GM23338 (cell line): ENCODE results near the gene PRRX1. TPM values are rescaled to one million over a fixed set of nuclear protein-coding genes. Genes with fewer than 3 reads are reported as not detected.

Experiments used
- ATAC-seq: fragments of 200-7000 bp; cut with Tn5 transposase; 3 replicates; pipeline ENCODE4 v1.9.1; 2020
- DNase-seq: peaks from one replicate; pipeline ENCODE4 v3.0.0-alpha.2; 2015; ENCODE audit warnings: low spot score
- H2AFZ ChIP-seq: fragments of 200-600 bp; sonication (generic); 2 replicates; pipeline ENCODE4 v1.8.0; 2016; ENCODE audit warnings: antibody characterized with exemption, mild to moderate bottlenecking, moderate library complexity
- H3F3A ChIP-seq: fragments of 200-600 bp; sonication (generic); replicated peaks from 2 replicates; pipeline ENCODE4 v1.8.0; 2017; ENCODE audit warnings: antibody characterized with exemption, mixed run types, low read depth
- H3K27ac ChIP-seq: fragments of 200-600 bp; sonication (generic); 2 replicates; pipeline ENCODE4 v1.6.1; 2016; ENCODE audit warnings: low read depth
- H3K27me3 ChIP-seq: fragments of 200-600 bp; sonication (generic); 2 replicates; pipeline ENCODE4 v1.8.0; 2016; ENCODE audit warnings: mild to moderate bottlenecking, mixed run types, moderate library complexity; ENCODE audit not compliant: insufficient read depth
- H3K36me3 ChIP-seq: fragments of 200-600 bp; sonication (generic); 2 replicates; pipeline ENCODE4 v1.8.0; 2016; ENCODE audit warnings: mild to moderate bottlenecking; ENCODE audit not compliant: insufficient read depth
- H3K4me1 ChIP-seq: fragments of 200-600 bp; sonication (generic); 2 replicates; pipeline ENCODE4 v1.8.0; 2016; ENCODE audit warnings: mild to moderate bottlenecking, moderate library complexity; ENCODE audit not compliant: insufficient read depth
- H3K4me2 ChIP-seq: fragments of 200-600 bp; sonication (generic); 2 replicates; pipeline ENCODE4 v1.7.1; 2017; ENCODE audit warnings: mixed run types
- H3K4me3 ChIP-seq: fragments of 200-600 bp; sonication (generic); 2 replicates; pipeline ENCODE4 v1.6.1; 2016; ENCODE audit warnings: mixed run types
- H3K79me2 ChIP-seq: fragments of 200-600 bp; sonication (generic); replicated peaks from 2 replicates; pipeline ENCODE4 v1.8.0; 2017; ENCODE audit warnings: mild to moderate bottlenecking; ENCODE audit not compliant: insufficient read depth
- H3K9me2 ChIP-seq: fragments of 200-600 bp; sonication (generic); 2 replicates; pipeline ENCODE4 v1.8.0; 2017; ENCODE audit not compliant: insufficient read depth
- H4K20me1 ChIP-seq: fragments of 200-600 bp; sonication (generic); replicated peaks from 2 replicates; pipeline ENCODE4 v1.8.0; 2017; ENCODE audit warnings: mild to moderate bottlenecking; ENCODE audit not compliant: insufficient read depth
- H3K27ac Mint-ChIP-seq: 2 replicates; pipeline ENCODE4 v1.8.0; 2020; ENCODE audit warnings: inconsistent platforms, mild to moderate bottlenecking, moderate library complexity, mixed read lengths
- H3K27me3 Mint-ChIP-seq: 3 replicates; pipeline ENCODE4 v1.8.0; 2022; ENCODE audit warnings: low read depth, mild to moderate bottlenecking, moderate library complexity, mixed read lengths, inconsistent platforms; ENCODE audit not compliant: insufficient read depth, poor library complexity
- H3K36me3 Mint-ChIP-seq: 3 replicates; pipeline ENCODE4 v1.8.0; 2021; ENCODE audit warnings: low read depth, mild to moderate bottlenecking, inconsistent platforms, moderate library complexity, mixed read lengths
- H3K4me1 Mint-ChIP-seq: 3 replicates; pipeline ENCODE4 v1.8.0; 2020; ENCODE audit warnings: mild to moderate bottlenecking, inconsistent platforms, mixed read lengths
- H3K4me3 Mint-ChIP-seq: 3 replicates; pipeline ENCODE4 v1.8.0; 2021; ENCODE audit warnings: moderate library complexity, mild to moderate bottlenecking, inconsistent platforms, mixed read lengths
- H3K9me3 Mint-ChIP-seq: 3 replicates; pipeline ENCODE4 v1.8.0; 2020; ENCODE audit warnings: moderate library complexity, mild to moderate bottlenecking, inconsistent platforms, mixed read lengths
- CREB1 ChIP-seq: fragments of 250-450 bp; sonication (Bioruptor Pico); IDR thresholded peaks from 2 replicates; pipeline ENCODE4 v1.5.0; 2020; ENCODE audit warnings: low read depth, mild to moderate bottlenecking, moderate library complexity
- CTCF ChIP-seq, 2 experiments: fragments of 200-600 bp in 1 of 2; sonication (generic) in 1 of 2; conservative IDR thresholded peaks; 2 replicates each; pipeline versions ENCODE4 v1.5.1 to v1.6.1; 2016 to 2017; ENCODE audit warnings: antibody characterized with exemption in 2 of 2, low read depth in 2 of 2, mild to moderate bottlenecking in 2 of 2, moderate library complexity in 1 of 2
- ETS1 ChIP-seq: IDR thresholded peaks from 2 replicates; pipeline ENCODE4 v1.6.1; 2016; ENCODE audit warnings: antibody characterized with exemption
- EZH2 ChIP-seq: fragments of 200-600 bp; sonication (generic); IDR thresholded peaks from one replicate; pipeline ENCODE4 v1.8.0; 2017; ENCODE audit warnings: antibody characterized with exemption, mild to moderate bottlenecking, low read depth; ENCODE audit not compliant: unreplicated experiment
- EZH2phosphoT487 ChIP-seq: fragments of 200-600 bp; sonication (generic); IDR thresholded peaks from one replicate; pipeline ENCODE4 v1.8.1; 2018; ENCODE audit warnings: antibody characterized with exemption; ENCODE audit not compliant: unreplicated experiment
- JUNB ChIP-seq: IDR thresholded peaks from one replicate; pipeline ENCODE4 v1.6.1; 2016; ENCODE audit warnings: antibody characterized with exemption; ENCODE audit not compliant: unreplicated experiment
- NANOG ChIP-seq: IDR thresholded peaks from 2 replicates; pipeline ENCODE4 v1.6.1; 2016; ENCODE audit warnings: antibody characterized with exemption, borderline replicate concordance
- POLR2AphosphoS5 ChIP-seq: IDR thresholded peaks from 2 replicates; pipeline ENCODE4 v1.6.1; 2016; ENCODE audit warnings: antibody characterized with exemption, low read depth
- REST ChIP-seq: IDR thresholded peaks from one replicate; pipeline ENCODE4 v1.6.1; 2018; ENCODE audit warnings: antibody characterized with exemption; ENCODE audit not compliant: unreplicated experiment
- STAT1 ChIP-seq: IDR thresholded peaks from one replicate; pipeline ENCODE4 v1.6.1; 2016; ENCODE audit warnings: antibody characterized with exemption; ENCODE audit not compliant: unreplicated experiment
- ZNF114 ChIP-seq: fragments of 250-450 bp; sonication (Bioruptor Pico); IDR thresholded peaks from 2 replicates; pipeline ENCODE4 v1.5.0; 2020; ENCODE audit warnings: mild to moderate bottlenecking, moderate library complexity
- ZNF331 ChIP-seq: fragments of 250-450 bp; sonication (Bioruptor Pico); IDR thresholded peaks from 2 replicates; pipeline ENCODE4 v1.5.0; 2020; ENCODE audit warnings: low read depth, mild to moderate bottlenecking, moderate library complexity
- polyA plus RNA-seq: library from polyadenylated mRNA; unstranded; fragments of >200 nt; fragmentation: Nextera tagmentation; extraction: Ambion mirVana; gene quantifications from 2 replicates; pipeline ENCODE4 v1.2.1, GENCODE V29; 2016
- total RNA-seq: library from RNA; depleted of rRNA; stranded (reverse); fragments of >200 nt; shearing (Covaris generic); gene quantifications from 2 replicates; pipeline ENCODE4 v1.2.3, GENCODE V29; 2014
- TF ChIP-seq, protein P1 (sequence below): fragments of 250-450 bp; sonication (Bioruptor Pico); IDR thresholded peaks from 2 replicates; pipeline ENCODE4 v1.5.0; 2020; ENCODE audit warnings: mild to moderate bottlenecking, moderate library complexity

PRRX1 gene
- total and polyA plus RNA-seq, 2 experiments from 2014 or later = 0.58 TPM; not detected in 1

DNA sequence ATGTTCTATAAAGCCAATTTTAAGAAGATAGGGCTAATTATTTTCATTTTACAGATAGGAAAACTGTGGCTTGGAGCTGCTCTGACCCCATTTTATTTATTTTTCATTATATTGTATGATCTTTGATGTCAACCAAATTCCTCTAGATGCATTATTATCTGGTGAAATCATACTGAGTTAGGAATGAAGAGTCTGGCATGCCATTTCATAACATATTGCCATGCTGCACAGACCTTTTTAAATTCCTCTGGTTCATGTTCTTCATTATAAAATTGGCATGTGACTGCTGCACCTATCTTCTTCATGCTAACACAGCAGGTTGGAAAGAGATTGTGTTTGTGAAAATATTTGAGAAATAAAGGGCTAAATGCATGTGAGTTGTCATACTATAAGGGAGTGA is 12.7 kb downstream of the PRRX1 start:
- no peak for DNase-seq
- no peak overlapping the region for H2AFZ ChIP-seq
- Mint-ChIP-seq H3K9me3 (no peaks in the 10 kb centered on the region), H3K27me3 (peaks cover 2% of the 10 kb centered on the region), H3K4me3 (no peak overlapping the region), H3K27ac (no peak overlapping the region), H3K4me1 (peaks cover 3% of the 10 kb centered on the region; the same call in 2 of the 3 replicates), H3K36me3 (no peaks in the 10 kb centered on the region)
- TF ChIP-seq ETS1 (no peak), CREB1 (CRISPR knock-in tag) (no peak), EZH2 (no peak), STAT1 (no peak), POLR2AphosphoS5 (no peak), ZNF114 (CRISPR knock-in tag) (no peak), NANOG (no peak), ZNF331 (CRISPR knock-in tag) (no peak), CTCF (conservative IDR thresholded peaks at IDR 0.05; ENCODE audit: low read depth in 2 of 2) (no peak), EZH2phosphoT487 (no peak), REST (no peak), JUNB (no peak)
- TF ChIP-seq, protein P1, sequence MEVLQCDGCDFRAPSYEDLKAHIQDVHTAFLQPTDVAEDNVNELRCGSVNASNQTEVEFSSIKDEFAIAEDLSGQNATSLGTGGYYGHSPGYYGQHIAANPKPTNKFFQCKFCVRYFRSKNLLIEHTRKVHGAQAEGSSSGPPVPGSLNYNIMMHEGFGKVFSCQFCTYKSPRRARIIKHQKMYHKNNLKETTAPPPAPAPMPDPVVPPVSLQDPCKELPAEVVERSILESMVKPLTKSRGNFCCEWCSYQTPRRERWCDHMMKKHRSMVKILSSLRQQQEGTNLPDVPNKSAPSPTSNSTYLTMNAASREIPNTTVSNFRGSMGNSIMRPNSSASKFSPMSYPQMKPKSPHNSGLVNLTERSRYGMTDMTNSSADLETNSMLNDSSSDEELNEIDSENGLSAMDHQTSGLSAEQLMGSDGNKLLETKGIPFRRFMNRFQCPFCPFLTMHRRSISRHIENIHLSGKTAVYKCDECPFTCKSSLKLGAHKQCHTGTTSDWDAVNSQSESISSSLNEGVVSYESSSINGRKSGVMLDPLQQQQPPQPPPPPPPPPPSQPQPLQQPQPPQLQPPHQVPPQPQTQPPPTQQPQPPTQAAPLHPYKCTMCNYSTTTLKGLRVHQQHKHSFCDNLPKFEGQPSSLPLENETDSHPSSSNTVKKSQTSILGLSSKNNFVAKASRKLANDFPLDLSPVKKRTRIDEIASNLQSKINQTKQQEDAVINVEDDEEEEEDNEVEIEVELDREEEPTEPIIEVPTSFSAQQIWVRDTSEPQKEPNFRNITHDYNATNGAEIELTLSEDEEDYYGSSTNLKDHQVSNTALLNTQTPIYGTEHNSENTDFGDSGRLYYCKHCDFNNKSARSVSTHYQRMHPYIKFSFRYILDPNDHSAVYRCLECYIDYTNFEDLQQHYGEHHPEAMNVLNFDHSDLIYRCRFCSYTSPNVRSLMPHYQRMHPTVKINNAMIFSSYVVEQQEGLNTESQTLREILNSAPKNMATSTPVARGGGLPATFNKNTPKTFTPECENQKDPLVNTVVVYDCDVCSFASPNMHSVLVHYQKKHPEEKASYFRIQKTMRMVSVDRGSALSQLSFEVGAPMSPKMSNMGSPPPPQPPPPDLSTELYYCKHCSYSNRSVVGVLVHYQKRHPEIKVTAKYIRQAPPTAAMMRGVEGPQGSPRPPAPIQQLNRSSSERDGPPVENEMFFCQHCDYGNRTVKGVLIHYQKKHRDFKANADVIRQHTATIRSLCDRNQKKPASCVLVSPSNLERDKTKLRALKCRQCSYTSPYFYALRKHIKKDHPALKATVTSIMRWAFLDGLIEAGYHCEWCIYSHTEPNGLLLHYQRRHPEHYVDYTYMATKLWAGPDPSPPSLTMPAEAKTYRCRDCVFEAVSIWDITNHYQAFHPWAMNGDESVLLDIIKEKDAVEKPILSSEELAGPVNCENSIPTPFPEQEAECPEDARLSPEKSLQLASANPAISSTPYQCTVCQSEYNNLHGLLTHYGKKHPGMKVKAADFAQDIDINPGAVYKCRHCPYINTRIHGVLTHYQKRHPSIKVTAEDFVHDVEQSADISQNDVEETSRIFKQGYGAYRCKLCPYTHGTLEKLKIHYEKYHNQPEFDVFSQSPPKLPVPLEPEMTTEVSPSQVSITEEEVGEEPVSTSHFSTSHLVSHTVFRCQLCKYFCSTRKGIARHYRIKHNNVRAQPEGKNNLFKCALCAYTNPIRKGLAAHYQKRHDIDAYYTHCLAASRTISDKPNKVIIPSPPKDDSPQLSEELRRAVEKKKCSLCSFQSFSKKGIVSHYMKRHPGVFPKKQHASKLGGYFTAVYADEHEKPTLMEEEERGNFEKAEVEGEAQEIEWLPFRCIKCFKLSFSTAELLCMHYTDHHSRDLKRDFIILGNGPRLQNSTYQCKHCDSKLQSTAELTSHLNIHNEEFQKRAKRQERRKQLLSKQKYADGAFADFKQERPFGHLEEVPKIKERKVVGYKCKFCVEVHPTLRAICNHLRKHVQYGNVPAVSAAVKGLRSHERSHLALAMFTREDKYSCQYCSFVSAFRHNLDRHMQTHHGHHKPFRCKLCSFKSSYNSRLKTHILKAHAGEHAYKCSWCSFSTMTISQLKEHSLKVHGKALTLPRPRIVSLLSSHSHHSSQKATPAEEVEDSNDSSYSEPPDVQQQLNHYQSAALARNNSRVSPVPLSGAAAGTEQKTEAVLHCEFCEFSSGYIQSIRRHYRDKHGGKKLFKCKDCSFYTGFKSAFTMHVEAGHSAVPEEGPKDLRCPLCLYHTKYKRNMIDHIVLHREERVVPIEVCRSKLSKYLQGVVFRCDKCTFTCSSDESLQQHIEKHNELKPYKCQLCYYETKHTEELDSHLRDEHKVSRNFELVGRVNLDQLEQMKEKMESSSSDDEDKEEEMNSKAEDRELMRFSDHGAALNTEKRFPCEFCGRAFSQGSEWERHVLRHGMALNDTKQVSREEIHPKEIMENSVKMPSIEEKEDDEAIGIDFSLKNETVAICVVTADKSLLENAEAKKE (CRISPR knock-in tag) = no peak
- H3K4me2 ChIP-seq = no peak overlapping the region
- peaks cover 15% of the 10 kb centered on the region for H3K27me3 ChIP-seq
- no peaks in the 10 kb centered on the region for H3K79me2 ChIP-seq
- H3K9me2 ChIP-seq = no peaks in the 10 kb centered on the region
- ATAC-seq = no peak
- no peaks in the 10 kb centered on the region for H3K4me1 ChIP-seq
- H3K4me3 ChIP-seq = no peak overlapping the region
- H4K20me1 ChIP-seq = no peaks in the 10 kb centered on the region
- H3K27ac ChIP-seq = no peak overlapping the region
- no peaks in the 10 kb centered on the region for H3K36me3 ChIP-seq
- no peaks in the 10 kb centered on the region for H3F3A ChIP-seq
